SU-DHL-6 (cell line): ENCODE measurements around the gene SORCS2.

ENCODE experiments used
- H2AFZ ChIP-seq: fragments of 200-600 bp; sonication (generic); 2 replicates; pipeline ENCODE4 v1.6.1; 2014; ENCODE audit warnings: low read depth, mild to moderate bottlenecking, moderate library complexity, mixed read lengths, antibody characterized with exemption, low read length; ENCODE audit not compliant: severe bottlenecking
- H3F3A ChIP-seq: fragments of 200-600 bp; shearing (Covaris generic); 2 replicates; pipeline ENCODE4 v1.6.0; 2016; ENCODE audit warnings: antibody characterized with exemption, mild to moderate bottlenecking; ENCODE audit not compliant: insufficient read depth
- H3K27ac ChIP-seq: fragments of 200-600 bp; sonication (generic); 2 replicates; pipeline ENCODE4 v1.5.1; 2016; ENCODE audit warnings: low read depth, mild to moderate bottlenecking, low read length, moderate library complexity, mixed read lengths
- H3K27me3 ChIP-seq: fragments of 200-600 bp; sonication (generic), shearing (Covaris generic); 2 replicates; pipeline ENCODE4 v1.6.0; 2014; ENCODE audit warnings: mild to moderate bottlenecking, low read length
- H3K36me3 ChIP-seq: fragments of 200-600 bp; sonication (generic); 2 replicates; pipeline ENCODE4 v1.6.1; 2014; ENCODE audit warnings: mild to moderate bottlenecking, low read length, mixed read lengths
- H3K4me2 ChIP-seq: fragments of 300-600, 200-600 bp; shearing (Covaris generic), sonication (generic); 2 replicates; pipeline ENCODE4 v1.6.0; 2014; ENCODE audit warnings: low read length, low read depth, mild to moderate bottlenecking; ENCODE audit not compliant: poor library complexity, severe bottlenecking
- H3K4me3 ChIP-seq: fragments of 200-600 bp; sonication (generic); 2 replicates; pipeline ENCODE4 v1.5.1; 2014; ENCODE audit warnings: antibody characterized with exemption, low read length, mild to moderate bottlenecking, mixed read lengths; ENCODE audit not compliant: insufficient read depth, poor library complexity, severe bottlenecking
- H3K79me2 ChIP-seq: fragments of 200-600 bp; sonication (generic); 2 replicates; pipeline ENCODE4 v1.6.1; 2014; ENCODE audit warnings: mild to moderate bottlenecking, low read length, moderate library complexity; ENCODE audit not compliant: insufficient read depth
- H3K9ac ChIP-seq: fragments of 200-600 bp; sonication (generic); 2 replicates; pipeline ENCODE4 v1.7.0; 2014; ENCODE audit warnings: mild to moderate bottlenecking, low read length
- H3K9me2 ChIP-seq: fragments of 200-600 bp; sonication (generic); replicated peaks from 2 replicates; pipeline ENCODE4 v1.6.1; 2014; ENCODE audit warnings: low read length; ENCODE audit not compliant: insufficient read depth
- H3K9me3 ChIP-seq: fragments of 200-600 bp; sonication (generic); 2 replicates; pipeline ENCODE4 v1.6.1; 2014; ENCODE audit warnings: low read length, mixed read lengths; ENCODE audit not compliant: insufficient read depth
- H4K20me1 ChIP-seq: fragments of 200-600 bp; sonication (generic); 2 replicates; pipeline ENCODE4 v1.6.1; 2014; ENCODE audit warnings: low read depth, mild to moderate bottlenecking, antibody characterized with exemption, low read length, moderate library complexity, mixed read lengths
- CTCF ChIP-seq: fragments of 200-600 bp; sonication (generic); IDR thresholded peaks from one replicate; pipeline ENCODE4 v1.5.1; 2017; ENCODE audit warnings: antibody characterized with exemption, mild to moderate bottlenecking, low read length, moderate library complexity; ENCODE audit not compliant: insufficient read depth, poor library complexity, severe bottlenecking
- EZH2phosphoT487 ChIP-seq: fragments of 200-600 bp; sonication (generic), shearing (Covaris generic); conservative IDR thresholded peaks from 2 replicates; pipeline ENCODE4 v1.6.1; 2018; ENCODE audit warnings: mild to moderate bottlenecking, antibody characterized with exemption, low read length, moderate library complexity, mixed read lengths

Gene SORCS2

GRCh38 chr4:7337196-7338058 lies 145.1 kb downstream of the SORCS2 start:
- H3K4me2 ChIP-seq = no peak overlapping the region
- no peaks in the 10 kb centered on the region for H3F3A ChIP-seq
- H3K9me2 ChIP-seq = no peaks in the 10 kb centered on the region
- no peak overlapping the region for H3K4me3 ChIP-seq
- no peak overlapping the region for H2AFZ ChIP-seq
- H3K79me2 ChIP-seq = no peaks in the 10 kb centered on the region
- H4K20me1 ChIP-seq = no peaks in the 10 kb centered on the region
- H3K27ac ChIP-seq = no peak overlapping the region
- H3K27me3 ChIP-seq = no peaks in the 10 kb centered on the region
- no peak overlapping the region for H3K9ac ChIP-seq
- TF ChIP-seq CTCF (no peak), EZH2phosphoT487 (no peak)
- H3K9me3 ChIP-seq = no peaks in the 10 kb centered on the region
- H3K36me3 ChIP-seq = no peaks in the 10 kb centered on the region

- Histone ChIP-seq H3K4me3 (no peak overlapping the region), H4K20me1 (no peaks in the 10 kb centered on the region), H3K4me2 (no peak overlapping the region), H3K27me3 (no peaks in the 10 kb centered on the region), H3K79me2 (no peaks in the 10 kb centered on the region), H2AFZ (no peak overlapping the region), H3K27ac (no peak overlapping the region), H3K9ac (no peak overlapping the region), H3K36me3 (no peaks in the 10 kb centered on the region), H3K9me3 (no peaks in the 10 kb centered on the region), H3F3A (no peaks in the 10 kb centered on the region), H3K9me2 (no peaks in the 10 kb centered on the region)
- no peak for TF ChIP-seq EZH2phosphoT487
- no peak for TF ChIP-seq CTCF
These were observed 145.7 kb downstream of the SORCS2 start for GRCh38 chr4:7338059-7338452.

GRCh38 chr4:7338876-7339623 lies 146.7 kb downstream of the SORCS2 start:
- H3K36me3 ChIP-seq = no peaks in the 10 kb centered on the region
- no peak overlapping the region for H3K4me3 ChIP-seq
- H3K79me2 ChIP-seq = no peaks in the 10 kb centered on the region
- H3K9me3 ChIP-seq = no peaks in the 10 kb centered on the region
- no peak overlapping the region for H3K9ac ChIP-seq
- no peaks in the 10 kb centered on the region for H4K20me1 ChIP-seq
- no peak overlapping the region for H2AFZ ChIP-seq
- H3F3A ChIP-seq = no peaks in the 10 kb centered on the region
- H3K9me2 ChIP-seq = no peaks in the 10 kb centered on the region
- TF ChIP-seq EZH2phosphoT487 (no peak), CTCF (no peak)
- no peaks in the 10 kb centered on the region for H3K27me3 ChIP-seq
- no peak overlapping the region for H3K27ac ChIP-seq
- no peak overlapping the region for H3K4me2 ChIP-seq
